Stomach (tissue), 4 donors: ENCODE measurements around the gene ELANE.

Experiments used
- EP300 ChIP-seq: sonication (generic); formaldehyde crosslinking; IDR thresholded peaks from one replicate; pipeline ENCODE4 v1.6.1; 2017; ENCODE audit warnings: antibody characterized with exemption
- POLR2A ChIP-seq, 4 donors: fragments of 450-650 bp; IDR thresholded peaks; one replicate each; pipeline ENCODE4 v1.6.1; 2016; ENCODE audit warnings: antibody characterized with exemption in 4 of 4, control low read depth in 2 of 4, mild to moderate bottlenecking in 1 of 4, moderate library complexity in 1 of 4
- POLR2AphosphoS5 ChIP-seq, 3 donors: sonication (generic); formaldehyde crosslinking; IDR thresholded peaks; one replicate each; pipeline ENCODE4 v1.6.1; 2016; ENCODE audit warnings: antibody characterized with exemption in 3 of 3
- TF ChIP-seq, protein P1 (sequence below), 7 experiments: fragments of 450-650 bp in 4 of 7; fragments of 200-600 bp in 3 of 7; sonication (generic) in 3 of 7; IDR thresholded peaks; one replicate each; pipeline ENCODE4 v1.5.1; 2016 to 2019; ENCODE audit warnings: antibody characterized with exemption in 7 of 7, control low read depth in 2 of 7, mild to moderate bottlenecking in 1 of 7

DNA sequence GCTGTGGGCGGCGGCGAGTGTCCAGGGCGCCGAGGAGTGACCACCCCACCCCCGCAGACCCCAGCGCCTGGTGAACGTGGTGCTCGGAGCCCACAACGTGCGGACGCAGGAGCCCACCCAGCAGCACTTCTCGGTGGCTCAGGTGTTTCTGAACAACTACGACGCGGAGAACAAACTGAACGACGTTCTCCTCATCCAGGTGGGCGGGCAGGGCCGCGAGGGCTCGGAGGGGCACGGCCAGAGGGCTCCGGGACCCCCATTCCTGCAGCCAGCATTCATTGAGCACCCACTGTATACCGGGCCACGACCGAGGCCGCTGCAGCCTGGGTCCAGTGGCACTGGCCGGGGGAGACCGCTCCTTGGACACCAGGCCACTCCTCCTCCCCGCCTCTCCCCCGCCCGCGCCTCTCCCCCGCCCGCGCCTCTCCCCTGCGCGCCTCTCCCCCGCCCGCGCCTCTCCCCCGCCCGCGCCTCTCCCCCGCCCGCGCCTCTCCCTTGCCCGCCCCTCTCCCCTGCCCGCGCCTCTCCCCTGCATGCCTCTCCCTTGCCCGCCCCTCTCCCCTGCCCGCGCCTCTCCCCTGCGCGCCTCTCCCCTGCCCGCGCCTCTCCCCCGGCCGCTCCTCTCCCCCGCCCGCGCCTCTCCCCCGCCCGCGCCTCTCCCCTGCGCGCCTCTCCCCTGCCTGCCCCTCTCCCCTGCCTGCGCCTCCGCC, 8.1 kb upstream of the ELANE start:
- TF ChIP-seq POLR2A (IDR thresholded peaks at IDR 0.05) = no peak
- TF ChIP-seq POLR2AphosphoS5 (IDR thresholded peaks at IDR 0.05) = no peak
- TF ChIP-seq, protein P1, sequence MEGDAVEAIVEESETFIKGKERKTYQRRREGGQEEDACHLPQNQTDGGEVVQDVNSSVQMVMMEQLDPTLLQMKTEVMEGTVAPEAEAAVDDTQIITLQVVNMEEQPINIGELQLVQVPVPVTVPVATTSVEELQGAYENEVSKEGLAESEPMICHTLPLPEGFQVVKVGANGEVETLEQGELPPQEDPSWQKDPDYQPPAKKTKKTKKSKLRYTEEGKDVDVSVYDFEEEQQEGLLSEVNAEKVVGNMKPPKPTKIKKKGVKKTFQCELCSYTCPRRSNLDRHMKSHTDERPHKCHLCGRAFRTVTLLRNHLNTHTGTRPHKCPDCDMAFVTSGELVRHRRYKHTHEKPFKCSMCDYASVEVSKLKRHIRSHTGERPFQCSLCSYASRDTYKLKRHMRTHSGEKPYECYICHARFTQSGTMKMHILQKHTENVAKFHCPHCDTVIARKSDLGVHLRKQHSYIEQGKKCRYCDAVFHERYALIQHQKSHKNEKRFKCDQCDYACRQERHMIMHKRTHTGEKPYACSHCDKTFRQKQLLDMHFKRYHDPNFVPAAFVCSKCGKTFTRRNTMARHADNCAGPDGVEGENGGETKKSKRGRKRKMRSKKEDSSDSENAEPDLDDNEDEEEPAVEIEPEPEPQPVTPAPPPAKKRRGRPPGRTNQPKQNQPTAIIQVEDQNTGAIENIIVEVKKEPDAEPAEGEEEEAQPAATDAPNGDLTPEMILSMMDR (IDR thresholded peaks at IDR 0.05) = no peak
- no peak for TF ChIP-seq EP300
